ENCODE data around the gene WASF3.
"Not testable (repeated sequence)": the region's sequence is repeated elsewhere in the genome, so short reads cannot be mapped to it uniquely, and the experiment has no call there.

WASF3 gene

GRCh38 chr13:26716984-26717383, 159.5 kb downstream of the WASF3 start:
- DNase-seq (ENCODE audit: low read depth in 2 of 2): no peak

GRCh38 chr13:26718146-26718545, 160.7 kb downstream of the WASF3 start:
- DNase-seq (ENCODE audit: low read depth in 2 of 2): no peak

- DNase-seq (ENCODE audit: low read depth in 2 of 2): no peak
These were observed 161.4 kb downstream of the WASF3 start for GRCh38 chr13:26718872-26719271.

- no peak for DNase-seq (ENCODE audit: low read depth in 2 of 2)
These were observed 162.0 kb downstream of the WASF3 start for GRCh38 chr13:26719356-26719945.

GRCh38 chr13:26721251-26722121, 164.0 kb downstream of the WASF3 start:
- no peak for DNase-seq (ENCODE audit: low read depth in 2 of 2)

GRCh38 chr13:26722321-26722720, 164.8 kb downstream of the WASF3 start:
- no peak for DNase-seq (ENCODE audit: low read depth in 2 of 2)

- DNase-seq (ENCODE audit: low read depth in 2 of 2): not testable (repeated sequence)
These were observed 166.1 kb downstream of the WASF3 start for GRCh38 chr13:26723620-26724019.

- DNase-seq (ENCODE audit: low read depth in 2 of 2): no peak
These were observed 169.2 kb downstream of the WASF3 start for GRCh38 chr13:26726684-26727083.

- no peak for DNase-seq (ENCODE audit: low read depth in 2 of 2)
These were observed 169.6 kb downstream of the WASF3 start for GRCh38 chr13:26727122-26727521.

GRCh38 chr13:26727633-26728032, 170.2 kb downstream of the WASF3 start:
- no peak for DNase-seq (ENCODE audit: low read depth in 2 of 2)

GRCh38 chr13:26735677-26736076, 178.2 kb downstream of the WASF3 start:
- DNase-seq (ENCODE audit: low read depth in 2 of 2): no peak
